Smooth muscle cell (in vitro differentiated cells): ENCODE data around the gene MIEF1. TPM values are rescaled to one million over a fixed set of nuclear protein-coding genes. Genes with fewer than 3 reads are reported as not detected.
A peak's percentile ranks its signal among the peaks of the same experiment; 100 is the strongest.

Experiments
- DNase-seq: peaks from one replicate; lab custom pipeline; 2025; ENCODE audit not compliant: unreplicated experiment; lab: John Stamatoyannopoulos, UW
- H2AFZ ChIP-seq: fragments of 200-600 bp; sonication (generic); 2 replicates; pipeline ENCODE4 v1.6.0; 2016; ENCODE audit warnings: antibody characterized with exemption, low read depth, mild to moderate bottlenecking
- H3F3A ChIP-seq: fragments of 200-600 bp; sonication (generic); 2 replicates; pipeline ENCODE4 v1.6.0; 2017; ENCODE audit warnings: antibody characterized with exemption, low read depth
- H3K27ac ChIP-seq: fragments of 200-600 bp; sonication (generic); 2 replicates; pipeline ENCODE4 v1.5.1; 2016; ENCODE audit warnings: low read depth, mild to moderate bottlenecking
- H3K27me3 ChIP-seq: fragments of 200-600 bp; sonication (generic); 2 replicates; pipeline ENCODE4 v1.6.1; 2016; ENCODE audit warnings: low read depth, mild to moderate bottlenecking
- H3K36me3 ChIP-seq: fragments of 200-600 bp; sonication (generic); 2 replicates; pipeline ENCODE4 v1.5.1; 2016; ENCODE audit warnings: low read depth
- H3K4me1 ChIP-seq: fragments of 200-600 bp; sonication (generic); 2 replicates; pipeline ENCODE4 v1.5.1; 2016; ENCODE audit warnings: low read depth
- H3K4me2 ChIP-seq: fragments of 200-600 bp; sonication (generic); 2 replicates; pipeline ENCODE4 v1.6.0; 2016; ENCODE audit warnings: mild to moderate bottlenecking
- H3K4me3 ChIP-seq: fragments of 200-600 bp; sonication (generic); 2 replicates; pipeline ENCODE4 v1.5.1; 2016; ENCODE audit warnings: mild to moderate bottlenecking
- H3K79me2 ChIP-seq: fragments of 200-600 bp; sonication (generic); 2 replicates; pipeline ENCODE4 v1.6.0; 2016; ENCODE audit warnings: low read depth, mild to moderate bottlenecking
- H3K9ac ChIP-seq: fragments of 200-600 bp; sonication (generic); 2 replicates; pipeline ENCODE4 v1.6.0; 2016; ENCODE audit warnings: low read depth
- H3K9me3 ChIP-seq: fragments of 200-600 bp; sonication (generic); replicated peaks from 2 replicates; pipeline ENCODE4 v1.5.1; 2016; ENCODE audit warnings: low read depth
- H4K20me1 ChIP-seq: fragments of 200-600 bp; sonication (generic); 2 replicates; pipeline ENCODE4 v1.6.0; 2016; ENCODE audit warnings: low read depth
- WGBS: methylation state at CpG from one replicate; pipeline ENCODE4 v1.1.7; 2016; ENCODE audit warnings: low lambda C conversion rate; 5-methylcytosine and 5-hydroxymethylcytosine counted together
- polyA plus RNA-seq: library from polyadenylated mRNA; unstranded; fragments of >200 nt; fragmentation: Nextera tagmentation; extraction: Ambion mirVana; gene quantifications from 2 replicates; pipeline ENCODE4 v1.2.1, GENCODE V29; 2016
- total RNA-seq: library from RNA; depleted of rRNA; stranded (reverse); fragments of >200 nt; gene quantifications from 2 replicates; pipeline ENCODE4 v1.2.3, GENCODE V29; 2014
- TF ChIP-seq, protein P1 (sequence below): fragments of 200-600 bp; sonication (generic); IDR thresholded peaks from 2 replicates; pipeline ENCODE4 v1.5.1; 2017; ENCODE audit warnings: borderline replicate concordance, mild to moderate bottlenecking, antibody characterized with exemption; ENCODE audit not compliant: insufficient read depth, poor library complexity, severe bottlenecking

MIEF1 gene
- total and polyA plus RNA-seq, 2 experiments from 2014 or later, result 11.1 to 14.5 TPM

DNA sequence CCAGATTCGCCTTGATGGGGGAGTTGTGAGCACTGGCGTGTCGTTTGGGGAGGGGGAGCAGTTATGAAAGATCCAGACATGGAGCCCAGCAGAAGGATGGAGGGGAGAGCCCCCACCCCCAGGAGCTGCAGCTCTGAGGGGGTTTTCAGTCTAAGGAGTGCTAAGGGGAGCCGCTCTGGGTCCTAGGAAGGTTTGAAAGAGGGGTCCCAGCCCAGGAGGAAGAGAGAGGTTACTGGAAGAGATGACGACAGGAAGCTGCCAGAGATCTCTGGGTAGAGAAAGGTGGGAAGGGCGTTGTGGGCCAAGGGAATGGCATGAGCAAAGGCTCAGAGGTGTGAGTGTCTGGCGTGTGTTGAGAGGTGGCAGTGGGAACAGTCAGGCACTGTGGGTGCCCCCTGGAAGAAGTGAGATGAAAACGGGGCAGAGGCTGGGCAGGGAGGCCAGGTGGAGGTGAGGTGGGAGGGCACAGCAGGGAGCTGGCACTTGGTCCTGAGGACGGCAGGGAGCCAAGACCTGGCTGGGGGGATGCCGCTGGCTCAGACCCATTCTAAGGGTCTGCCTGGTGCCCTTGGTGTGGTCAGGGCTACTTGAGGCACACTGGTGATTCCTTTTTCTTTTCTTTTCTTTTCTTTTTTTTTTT is 43.5 kb upstream of the MIEF1 start:
- H3K79me2 ChIP-seq, result peaks cover 41% of the 10 kb centered on the region
- H3K27me3 ChIP-seq, result no peaks in the 10 kb centered on the region
- H3F3A ChIP-seq, result peaks cover 6% of the 10 kb centered on the region
- no peak overlapping the region for H3K27ac ChIP-seq
- TF ChIP-seq, protein P1, sequence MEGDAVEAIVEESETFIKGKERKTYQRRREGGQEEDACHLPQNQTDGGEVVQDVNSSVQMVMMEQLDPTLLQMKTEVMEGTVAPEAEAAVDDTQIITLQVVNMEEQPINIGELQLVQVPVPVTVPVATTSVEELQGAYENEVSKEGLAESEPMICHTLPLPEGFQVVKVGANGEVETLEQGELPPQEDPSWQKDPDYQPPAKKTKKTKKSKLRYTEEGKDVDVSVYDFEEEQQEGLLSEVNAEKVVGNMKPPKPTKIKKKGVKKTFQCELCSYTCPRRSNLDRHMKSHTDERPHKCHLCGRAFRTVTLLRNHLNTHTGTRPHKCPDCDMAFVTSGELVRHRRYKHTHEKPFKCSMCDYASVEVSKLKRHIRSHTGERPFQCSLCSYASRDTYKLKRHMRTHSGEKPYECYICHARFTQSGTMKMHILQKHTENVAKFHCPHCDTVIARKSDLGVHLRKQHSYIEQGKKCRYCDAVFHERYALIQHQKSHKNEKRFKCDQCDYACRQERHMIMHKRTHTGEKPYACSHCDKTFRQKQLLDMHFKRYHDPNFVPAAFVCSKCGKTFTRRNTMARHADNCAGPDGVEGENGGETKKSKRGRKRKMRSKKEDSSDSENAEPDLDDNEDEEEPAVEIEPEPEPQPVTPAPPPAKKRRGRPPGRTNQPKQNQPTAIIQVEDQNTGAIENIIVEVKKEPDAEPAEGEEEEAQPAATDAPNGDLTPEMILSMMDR, result no peak
- no peak for DNase-seq
- peak overlapping the region; percentile 87 for H3K4me3 ChIP-seq
- H3K9me3 ChIP-seq, result no peaks in the 10 kb centered on the region
- peaks cover 23% of the 10 kb centered on the region for H4K20me1 ChIP-seq
- H3K4me1 ChIP-seq, result peaks cover 12% of the 10 kb centered on the region
- H2AFZ ChIP-seq, result peak overlapping the region; percentile 84
- H3K9ac ChIP-seq, result no peak overlapping the region
- 55% methylated on average over 10 of the region's 10 CpGs for WGBS
- no peaks in the 10 kb centered on the region for H3K36me3 ChIP-seq
- peak overlapping the region; percentile 97 for H3K4me2 ChIP-seq

DNA sequence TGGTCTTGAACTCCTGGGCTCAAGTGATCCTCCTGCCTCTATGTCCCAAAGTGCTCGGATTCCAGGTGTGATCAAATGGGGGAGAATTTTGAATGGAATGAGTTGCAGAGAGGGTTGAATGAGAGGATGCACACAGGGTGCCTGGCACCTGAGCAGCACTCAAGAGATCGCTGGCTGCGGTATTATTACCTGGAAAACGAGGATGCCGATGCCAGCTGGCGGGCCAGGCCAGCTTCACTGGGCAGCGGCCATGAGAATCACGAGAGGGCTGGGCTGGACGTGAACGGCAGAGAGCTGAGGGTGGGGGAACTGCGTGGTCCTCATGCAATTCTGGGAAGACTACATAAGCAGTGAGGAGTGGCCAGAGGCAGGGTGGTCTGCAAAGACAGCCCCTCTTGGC is 42.4 kb upstream of the MIEF1 start:
- 95% methylated on average over 11 of the region's 11 CpGs for WGBS
- no peak overlapping the region for H3K27ac ChIP-seq

DNA sequence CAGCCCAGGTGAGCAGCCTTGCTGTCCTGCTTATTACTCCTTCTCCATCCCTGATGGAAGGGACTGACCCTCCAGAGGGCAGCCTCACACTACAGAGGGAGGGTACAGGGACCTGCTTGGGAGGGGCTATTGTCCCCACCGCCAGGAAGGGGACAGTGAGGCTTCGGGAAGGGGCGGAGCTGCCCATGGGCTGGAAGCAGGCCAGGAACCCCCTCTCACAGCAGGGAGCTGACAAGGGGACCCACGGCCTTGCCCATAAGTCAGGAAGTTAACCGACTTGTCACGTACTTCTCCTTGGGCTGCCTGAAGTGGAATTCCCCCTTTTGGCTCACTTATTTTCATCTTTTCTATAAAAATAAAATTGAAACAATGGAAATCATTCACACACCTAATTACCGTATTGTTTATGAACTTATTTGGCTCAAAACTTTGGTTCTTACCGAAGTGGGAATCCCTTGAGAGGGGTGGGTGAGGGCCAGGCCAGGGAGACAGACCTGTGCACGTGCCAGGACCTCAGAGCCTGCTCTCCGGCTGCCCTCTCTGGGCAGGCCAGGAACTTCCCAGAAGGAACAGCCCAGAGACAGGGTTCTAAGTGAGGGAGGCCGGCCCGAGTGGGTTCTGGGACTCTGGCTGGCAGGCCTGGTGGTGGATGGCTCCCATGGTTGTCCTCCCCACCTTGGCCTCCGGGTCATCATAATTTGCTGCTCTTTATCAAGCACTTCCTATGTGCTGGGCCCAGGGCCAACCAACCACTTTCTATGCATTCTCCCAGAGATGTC is 39.5 kb upstream of the MIEF1 start:
- no peak overlapping the region for H3K4me3 ChIP-seq
- peaks cover 54% of the 10 kb centered on the region for H4K20me1 ChIP-seq
- peaks cover 48% of the 10 kb centered on the region for H3K79me2 ChIP-seq
- WGBS, result 64% methylated on average over 13 of the region's 13 CpGs
- H3K36me3 ChIP-seq, result no peaks in the 10 kb centered on the region
- no peak overlapping the region for H3K4me2 ChIP-seq
- no peak overlapping the region for H2AFZ ChIP-seq
- H3K9ac ChIP-seq, result no peak overlapping the region
- no peak for DNase-seq
- no peaks in the 10 kb centered on the region for H3K9me3 ChIP-seq
- H3K4me1 ChIP-seq, result no peaks in the 10 kb centered on the region
- no peak overlapping the region for H3K27ac ChIP-seq
- H3K27me3 ChIP-seq, result no peaks in the 10 kb centered on the region
- TF ChIP-seq, protein P1, result no peak
- no peaks in the 10 kb centered on the region for H3F3A ChIP-seq

More for the DNA sequence above, 42.4 kb upstream of the MIEF1 start:
- TF ChIP-seq, protein P1, result no peak
- Histone ChIP-seq H3K9me3 (no peaks in the 10 kb centered on the region), H3K79me2 (peaks cover 48% of the 10 kb centered on the region), H3K4me2 (no peak overlapping the region), H4K20me1 (peaks cover 29% of the 10 kb centered on the region), H3K4me3 (no peak overlapping the region), H2AFZ (no peak overlapping the region), H3K36me3 (no peaks in the 10 kb centered on the region), H3K27me3 (no peaks in the 10 kb centered on the region), H3F3A (peaks cover 6% of the 10 kb centered on the region), H3K9ac (no peak overlapping the region), H3K4me1 (peaks cover 3% of the 10 kb centered on the region)
- DNase-seq, result no peak
